Measurements from ENCODE around the gene CASK. TPM values are rescaled to one million over a fixed set of nuclear protein-coding genes. Genes with fewer than 3 reads are reported as not detected.

Gene CASK
- total and polyA plus RNA-seq, 9 of the 15 experiments (the other 6 are each of a cell fraction or from before 2014, with no cell fraction given): 1.3 to 7.4 (median 5.2) TPM

- intact Hi-C loops (cut with micrococcal nuclease) (no loop called here), in situ Hi-C loops (cut with MboI) (no loop called here)
- H4K20me1 ChIP-seq (replicated peaks; ENCODE audit: control insufficient read depth, insufficient read depth, low read length): no peaks in the 10 kb centered on the region
- H3K36me3 ChIP-seq (ENCODE audit: control insufficient read depth, insufficient read depth, low read length): no peaks in the 10 kb centered on the region
- no peaks in the 10 kb centered on the region for H3K4me1 ChIP-seq (replicated peaks in 1 of 2; ENCODE audit: control insufficient read depth in 2 of 2, insufficient read depth in 2 of 2, low read length in 2 of 2)
- H3K9me3 ChIP-seq (replicated peaks; ENCODE audit: control insufficient read depth, insufficient read depth, low read depth, low read length): no peaks in the 10 kb centered on the region
- no peaks in the 10 kb centered on the region for H3K9me1 ChIP-seq (ENCODE audit: control insufficient read depth, insufficient read depth, low read length)
- WGBS (ENCODE audit: insufficient coverage, low coverage, missing lambda C conversion rate): 0% methylated on average over 2 of the region's 2 CpGs
- ChIA-PET POLR2A (no interaction called here), CTCF (ENCODE audit: low intra/inter-chr PET ratio) (no interaction called here)
- no peak overlapping the region for H3K9ac ChIP-seq (ENCODE audit: insufficient read depth in 1 of 2, low read depth in 2 of 2, low read length in 2 of 2)
- ATAC-seq (no peak), FAIRE-seq (no peak), DNase-seq (ENCODE audit: extremely low read depth in 1 of 4, low spot score in 3 of 4) (no peak)
- no TSS peak for BruUV-seq (replicated peaks)
- H3K27me3 ChIP-seq (ENCODE audit: control insufficient read depth in 2 of 2, insufficient read depth in 2 of 2, low read length in 2 of 2): no peaks in the 10 kb centered on the region
- no peaks in the 10 kb centered on the region for H3K79me2 ChIP-seq (ENCODE audit: control insufficient read depth, insufficient read depth, low read length)
- H2AFZ ChIP-seq (ENCODE audit: low read depth, low read length): no peak overlapping the region
- H3K4me3 ChIP-seq: no peak overlapping the region
- TF ChIP-seq PREB (CRISPR knock-in tag; IDR thresholded peaks at IDR 0.05) (no peak), CREB1 (IDR thresholded peaks at IDR 0.05) (no peak), CREB1 (CRISPR knock-in tag; IDR thresholded peaks at IDR 0.05) (no peak), CREB3L1 (IDR thresholded peaks at IDR 0.05; ENCODE audit: borderline replicate concordance, low read depth) (no peak), ZC3H11A (IDR thresholded peaks at IDR 0.05; ENCODE audit: low read depth, low read length) (no peak), CC2D1A (IDR thresholded peaks at IDR 0.05) (no peak), EZH2 (IDR thresholded peaks at IDR 0.05; ENCODE audit: borderline replicate concordance, low read depth, low read length) (no peak), NR3C1 (CRISPR knock-in tag; IDR thresholded peaks at IDR 0.05) (no peak), STAT5A (IDR thresholded peaks at IDR 0.05; ENCODE audit: borderline replicate concordance, low read length) (no peak), ESRRA (IDR thresholded peaks at IDR 0.05; ENCODE audit: borderline replicate concordance, low read depth) (no peak)
- no peak overlapping the region for H3K4me2 ChIP-seq (ENCODE audit: insufficient read depth, low read length)
- H3K27ac ChIP-seq (ENCODE audit: extremely low read depth, low read depth, low read length): no peak overlapping the region
Measured at GRCh38 chrX:41857670-41858069, 65.7 kb downstream of the CASK start.
